Kidney tubule cell (primary cell): ENCODE results near the gene HERC2.
"Not testable (repeated sequence)": the region's sequence is repeated elsewhere in the genome, so short reads cannot be mapped to it uniquely, and the experiment has no call there.

Source experiments
- DNase-seq: peaks from one replicate; pipeline ENCODE4 v3.0.0-alpha.2; 2018; ENCODE audit warnings: low spot score

The HERC2 gene

GRCh38 chr15:28322129-28322588 lies at the start of gene HERC2:
TSS of gene HERC2 (minus strand) at chr15:28322179. CDS start at chr15:28321433, 746 bp downstream.
- not testable (repeated sequence) for DNase-seq

- DNase-seq = not testable (repeated sequence)
These were observed 43.5 kb upstream of the HERC2 start for GRCh38 chr15:28365502-28365901.

GRCh38 chr15:28357984-28358383 lies 36.0 kb upstream of the HERC2 start, which contains the start of gene GOLGA6L24:
TSS of gene GOLGA6L24 (minus strand) at chr15:28358084. CDS start at chr15:28358023, 61 bp downstream.
- not testable (repeated sequence) for DNase-seq

- DNase-seq = not testable (repeated sequence)
These were observed 461 bp downstream of the HERC2 start for GRCh38 chr15:28321358-28322078.

- DNase-seq = not testable (repeated sequence)
These were observed 2.3 kb downstream of the HERC2 start for GRCh38 chr15:28319725-28320124.

GRCh38 chr15:28318828-28319227 lies 3.2 kb downstream of the HERC2 start:
- not testable (repeated sequence) for DNase-seq

GRCh38 chr15:28318122-28318521 lies 3.9 kb downstream of the HERC2 start:
- not testable (repeated sequence) for DNase-seq

- DNase-seq = not testable (repeated sequence)
These were observed 5.0 kb downstream of the HERC2 start for GRCh38 chr15:28316958-28317357.

- not testable (repeated sequence) for DNase-seq
These were observed 11.5 kb downstream of the HERC2 start for GRCh38 chr15:28310454-28310853.

GRCh38 chr15:28308718-28309117 lies 13.3 kb downstream of the HERC2 start:
- not testable (repeated sequence) for DNase-seq

- not testable (repeated sequence) for DNase-seq
These were observed 16.3 kb downstream of the HERC2 start for GRCh38 chr15:28305700-28306099.

GRCh38 chr15:28297434-28297833 lies 24.5 kb downstream of the HERC2 start:
- not testable (repeated sequence) for DNase-seq

- not testable (repeated sequence) for DNase-seq
These were observed 25.2 kb downstream of the HERC2 start for GRCh38 chr15:28296814-28297213.

GRCh38 chr15:28295009-28295563 lies 26.9 kb downstream of the HERC2 start:
- not testable (repeated sequence) for DNase-seq

- not testable (repeated sequence) for DNase-seq
These were observed 27.4 kb downstream of the HERC2 start for GRCh38 chr15:28294560-28294959.

- no peak for DNase-seq
These were observed 32.1 kb downstream of the HERC2 start for GRCh38 chr15:28289694-28290463.

GRCh38 chr15:28288830-28289693 lies 32.9 kb downstream of the HERC2 start:
- DNase-seq = not testable (repeated sequence)

GRCh38 chr15:28286659-28287058 lies 35.3 kb downstream of the HERC2 start:
- DNase-seq = not testable (repeated sequence)

GRCh38 chr15:28286031-28286430 lies 35.9 kb downstream of the HERC2 start:
- no peak for DNase-seq

- no peak for DNase-seq
These were observed 40.1 kb downstream of the HERC2 start for GRCh38 chr15:28281876-28282275.

GRCh38 chr15:28274635-28275034 lies 47.3 kb downstream of the HERC2 start:
- DNase-seq = no peak
